C4-2B (cell line): ENCODE results near the gene BLZF1.

Source experiments
- H3K27ac ChIP-seq: fragments of 450-650 bp; 2 replicates; pipeline ENCODE4 v1.5.1; 2017
- ZFX ChIP-seq: fragments of 450-650 bp; IDR thresholded peaks from 2 replicates; pipeline ENCODE4 v1.6.1; 2017
- TF ChIP-seq, protein P1 (sequence below): fragments of 450-650 bp; conservative IDR thresholded peaks from 2 replicates; pipeline ENCODE4 v1.5.1; 2017; ENCODE audit warnings: mild to moderate bottlenecking

The BLZF1 gene

DNA sequence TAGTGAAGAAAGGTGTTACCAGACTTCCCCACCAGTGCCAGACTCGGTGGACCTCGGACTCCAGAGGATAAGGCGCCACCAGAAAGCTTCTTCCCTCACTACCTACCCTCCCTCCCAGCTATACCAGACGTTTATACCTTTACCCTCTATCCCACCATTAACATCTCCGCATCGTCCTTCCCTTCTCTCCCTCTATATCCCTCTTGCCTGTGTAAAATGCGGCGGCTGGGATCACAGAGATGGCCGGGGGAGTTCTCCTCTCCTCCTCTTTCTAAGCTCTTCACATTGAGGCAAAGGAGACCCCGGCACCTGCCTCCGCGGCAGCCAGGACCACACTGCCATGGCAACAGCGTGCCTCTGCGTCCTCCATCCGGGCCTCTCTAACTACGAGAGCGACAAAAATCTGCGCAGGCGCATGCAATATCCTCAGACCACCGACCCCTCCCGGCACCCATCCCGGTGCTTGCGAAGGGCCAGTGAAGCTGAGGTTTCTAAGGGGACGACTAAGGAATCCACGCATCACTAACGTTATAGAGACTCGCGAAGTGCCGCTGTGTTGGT is 59.2 kb downstream of the BLZF1 start, which contains the start of gene CCDC181:
TSS of gene CCDC181 (minus strand) at position 394 of the 561 bp plus-strand sequence. CDS start 2,547 bp downstream, outside the sequence.
- H3K27ac ChIP-seq: no peak within 1 kb of the TSS
- no peak for TF ChIP-seq ZFX
- TF ChIP-seq, protein P1, sequence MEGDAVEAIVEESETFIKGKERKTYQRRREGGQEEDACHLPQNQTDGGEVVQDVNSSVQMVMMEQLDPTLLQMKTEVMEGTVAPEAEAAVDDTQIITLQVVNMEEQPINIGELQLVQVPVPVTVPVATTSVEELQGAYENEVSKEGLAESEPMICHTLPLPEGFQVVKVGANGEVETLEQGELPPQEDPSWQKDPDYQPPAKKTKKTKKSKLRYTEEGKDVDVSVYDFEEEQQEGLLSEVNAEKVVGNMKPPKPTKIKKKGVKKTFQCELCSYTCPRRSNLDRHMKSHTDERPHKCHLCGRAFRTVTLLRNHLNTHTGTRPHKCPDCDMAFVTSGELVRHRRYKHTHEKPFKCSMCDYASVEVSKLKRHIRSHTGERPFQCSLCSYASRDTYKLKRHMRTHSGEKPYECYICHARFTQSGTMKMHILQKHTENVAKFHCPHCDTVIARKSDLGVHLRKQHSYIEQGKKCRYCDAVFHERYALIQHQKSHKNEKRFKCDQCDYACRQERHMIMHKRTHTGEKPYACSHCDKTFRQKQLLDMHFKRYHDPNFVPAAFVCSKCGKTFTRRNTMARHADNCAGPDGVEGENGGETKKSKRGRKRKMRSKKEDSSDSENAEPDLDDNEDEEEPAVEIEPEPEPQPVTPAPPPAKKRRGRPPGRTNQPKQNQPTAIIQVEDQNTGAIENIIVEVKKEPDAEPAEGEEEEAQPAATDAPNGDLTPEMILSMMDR: no peak
